GM12878 (cell line): Measurements from ENCODE around the gene OR56A5. TPM values are rescaled to one million over a fixed set of nuclear protein-coding genes. Genes with fewer than 3 reads are reported as not detected.

Source experiments
- ATAC-seq: fragments of 200-7000 bp; cut with Tn5 transposase; 3 replicates; pipeline ENCODE4 v1.9.1; 2020; ENCODE audit warnings: mild to moderate bottlenecking, moderate library complexity
- BruUV-seq: library from RNA; stranded (reverse); fragments of 400-500 nt; replicated peaks from 2 replicates; lab custom pipeline; 2021; lab: Mats Ljungman, UMichigan
- CTCF ChIA-PET: fragments of 300-600 bp; sonication (Branson Sonifier 250); formaldehyde crosslinking; extraction: SDS; loops from one replicate; lab custom pipeline; 2021; ENCODE audit warnings: inconsistent platforms; lab: Yijun Ruan, JAX
- POLR2A ChIA-PET: fragments of 350-600 bp; formaldehyde crosslinking; extraction: SDS; loops from one replicate; lab custom pipeline; 2021; ENCODE audit warnings: inconsistent platforms; lab: Charles Lee
- RAD21 ChIA-PET: fragments of 300-600 bp; sonication (Branson Sonifier 250); formaldehyde crosslinking; loops from one replicate; lab custom pipeline; 2023; ENCODE audit warnings: antibody characterized with exemption; ENCODE audit not compliant: unreplicated experiment; lab: Charles Lee
- SMC1A ChIA-PET: fragments of 300-600 bp; sonication (Branson Sonifier 250); formaldehyde crosslinking; loops from one replicate; lab custom pipeline; 2023; ENCODE audit not compliant: unreplicated experiment, uncharacterized antibody; lab: Charles Lee
- DNase-seq: peaks from one replicate; pipeline ENCODE4 v3.0.0-alpha.2; 2011; ENCODE audit warnings: low read depth, low spot score
- FAIRE-seq: peaks from 3 replicates; lab custom pipeline; 2011; peaks lifted over from hg19 to GRCh38; lab: Jason Lieb, UNC
- H2AFZ ChIP-seq: 2 replicates; pipeline ENCODE4 v1.6.0; 2011; ENCODE audit warnings: low read depth, low read length, control low read depth; ENCODE audit not compliant: control insufficient read depth
- H3K27ac ChIP-seq: 2 replicates; pipeline ENCODE4 v1.5.1; 2011; ENCODE audit warnings: control low read depth; ENCODE audit not compliant: control insufficient read depth, insufficient read depth
- H3K27me3 ChIP-seq, 2 experiments: replicated peaks in 1 of 2; 2 replicates each; pipeline versions ENCODE4 v1.6.0 to v1.6.1; 2011; ENCODE audit warnings: low read length in 1 of 2; ENCODE audit not compliant: control insufficient read depth in 2 of 2, insufficient read depth in 2 of 2
- H3K36me3 ChIP-seq, 2 experiments: 2 replicates each; pipeline ENCODE4 v1.5.1; 2011; ENCODE audit warnings: low read length in 1 of 2; ENCODE audit not compliant: control insufficient read depth in 2 of 2, insufficient read depth in 2 of 2
- H3K4me1 ChIP-seq: 2 replicates; pipeline ENCODE4 v1.6.1; 2011; ENCODE audit warnings: mild to moderate bottlenecking, low read length, moderate library complexity, mixed read lengths; ENCODE audit not compliant: control insufficient read depth, insufficient read depth
- H3K4me2 ChIP-seq: 2 replicates; pipeline ENCODE4 v1.6.0; 2011; ENCODE audit warnings: control low read depth; ENCODE audit not compliant: control insufficient read depth, insufficient read depth
- H3K4me3 ChIP-seq: fragments of 200-600 bp; sonication (generic); 2 replicates; pipeline ENCODE4 v1.5.1; 2016
- H3K79me2 ChIP-seq: 2 replicates; pipeline ENCODE4 v1.6.0; 2011; ENCODE audit warnings: low read length; ENCODE audit not compliant: control insufficient read depth, insufficient read depth
- H3K9ac ChIP-seq: 2 replicates; pipeline ENCODE4 v1.8.0; 2011; ENCODE audit warnings: low read length, control low read depth, mixed read lengths; ENCODE audit not compliant: control insufficient read depth, insufficient read depth
- H3K9me3 ChIP-seq: replicated peaks from 3 replicates; pipeline ENCODE4 v1.5.1; 2011; ENCODE audit warnings: mild to moderate bottlenecking, low read length; ENCODE audit not compliant: control insufficient read depth, insufficient read depth
- H4K20me1 ChIP-seq: 2 replicates; pipeline ENCODE4 v1.6.0; 2011; ENCODE audit not compliant: control insufficient read depth, insufficient read depth
- CBFB ChIP-seq: IDR thresholded peaks from 2 replicates; pipeline ENCODE4 v1.6.1; 2016; ENCODE audit warnings: antibody characterized with exemption, low read depth
- CBX5 ChIP-seq: sonication (generic); IDR thresholded peaks from 2 replicates; pipeline ENCODE4 v1.6.1; 2016; ENCODE audit warnings: low read depth, moderate library complexity, mild to moderate bottlenecking, inconsistent platforms
- CTCF ChIP-seq, 3 experiments: IDR thresholded peaks in 2 of 3; conservative IDR thresholded peaks in 1 of 3; 2 replicates each; pipeline ENCODE4 v1.5.1; 2011; ENCODE audit warnings: low read depth in 3 of 3, low read length in 3 of 3, mild to moderate bottlenecking in 3 of 3, control low read depth in 2 of 3, moderate library complexity in 2 of 3, inconsistent platforms in 1 of 3, mixed read lengths in 1 of 3; ENCODE audit not compliant: control insufficient read depth in 2 of 3, insufficient read depth in 1 of 3; ENCODE audit errors: extremely low read depth in 1 of 3
- DPF2 ChIP-seq: fragments of 450-650 bp; IDR thresholded peaks from 2 replicates; pipeline ENCODE4 v1.6.1; 2017; ENCODE audit warnings: mild to moderate bottlenecking
- HCFC1 ChIP-seq: fragments of 150-350 bp; IDR thresholded peaks from 2 replicates; pipeline ENCODE4 v1.6.1; 2014; ENCODE audit warnings: low read length
- HDAC2 ChIP-seq: fragments of 200-600 bp; sonication (generic); IDR thresholded peaks from 2 replicates; pipeline ENCODE4 v1.6.1; 2017
- HDGF ChIP-seq: fragments of 450-650 bp; IDR thresholded peaks from 2 replicates; pipeline ENCODE4 v1.6.1; 2016; ENCODE audit warnings: antibody characterized with exemption
- JUNB ChIP-seq: IDR thresholded peaks from 2 replicates; pipeline ENCODE4 v1.6.1; 2016; ENCODE audit warnings: antibody characterized with exemption, mild to moderate bottlenecking
- MLLT1 ChIP-seq: fragments of 450-650 bp; IDR thresholded peaks from 2 replicates; pipeline ENCODE4 v1.6.1; 2016; ENCODE audit warnings: mild to moderate bottlenecking
- NBN ChIP-seq: fragments of 450-650 bp; IDR thresholded peaks from 2 replicates; pipeline ENCODE4 v1.6.1; 2016
- NFIC ChIP-seq: IDR thresholded peaks from 2 replicates; pipeline ENCODE4 v1.6.1; 2012; ENCODE audit warnings: low read depth, mild to moderate bottlenecking, inconsistent platforms, low read length, moderate library complexity
- POLR2AphosphoS5 ChIP-seq: IDR thresholded peaks from 2 replicates; pipeline ENCODE4 v1.6.1; 2011; ENCODE audit warnings: mild to moderate bottlenecking, low read length, inconsistent platforms
- RFX5 ChIP-seq: IDR thresholded peaks from 2 replicates; pipeline ENCODE4 v1.6.1; 2011; ENCODE audit warnings: low read depth, low read length, improper control_type of control experiment
- SIX5 ChIP-seq: IDR thresholded peaks from 2 replicates; pipeline ENCODE4 v1.6.1; 2011; ENCODE audit warnings: mild to moderate bottlenecking, low read depth, low read length, moderate library complexity; ENCODE audit not compliant: severe bottlenecking
- SREBF2 ChIP-seq: IDR thresholded peaks from 2 replicates; pipeline ENCODE4 v1.6.1; 2012; ENCODE audit warnings: mild to moderate bottlenecking, low read length
- SRF ChIP-seq, 2 experiments: IDR thresholded peaks; 2 replicates each; pipeline ENCODE4 v1.6.1; 2011; ENCODE audit warnings: low read depth in 2 of 2, low read length in 2 of 2, mild to moderate bottlenecking in 1 of 2, moderate library complexity in 1 of 2
- SUPT20H ChIP-seq: IDR thresholded peaks from 2 replicates; pipeline ENCODE4 v1.6.1; 2011; ENCODE audit warnings: low read depth, mild to moderate bottlenecking, low read length, moderate library complexity, borderline replicate concordance; ENCODE audit not compliant: control insufficient read depth
- WGBS: methylation state at CpG from one replicate; pipeline ENCODE4 v1.1.6; 2016; ENCODE audit warnings: low lambda C conversion rate; ENCODE audit not compliant: insufficient replicate concordance, insufficient coverage; ENCODE audit errors: missing lambda C conversion rate; 5-methylcytosine and 5-hydroxymethylcytosine counted together
- in situ Hi-C: fragments of 300-500 bp; cut with MboI; formaldehyde crosslinking; loops from 9 replicates; pipeline ENCODE4 v1.14.3; 2018; ENCODE audit warnings: mixed read lengths
- intact Hi-C: fragments of 100-400 bp; cut with micrococcal nuclease; formaldehyde crosslinking; loops from one replicate; pipeline ENCODE4 v1.14.2; 2022; ENCODE audit not compliant: unreplicated experiment
- polyA plus RNA-seq, 11 experiments: library from polyadenylated mRNA; depleted of rRNA in 4 of 11; unstranded in 6 of 11; stranded (reverse) in 5 of 11; fragments of >200 nt; fragmentation: Nextera tagmentation in 4 of 11; fragmentation: Illumina TruSeq in 1 of 11; extraction: Ambion mirVana in 4 of 11; extraction: Trizol in 1 of 11; gene quantifications; 1 replicate in 1 of 11; 2 replicates in 10 of 11; pipeline versions ENCODE4 v1.2.1 to v1.2.3, GENCODE V29; 2011 to 2016; ENCODE audit warnings: inconsistent platforms in 2 of 11, missing spikeins in 2 of 11, low read depth in 1 of 11
- total RNA-seq, 4 experiments: library from RNA; depleted of rRNA in 3 of 4; stranded (reverse); fragments of >200 nt in 3 of 4; fragmentation: Illumina TruSeq in 1 of 4; extraction: Trizol in 1 of 4; gene quantifications; 2 replicates each; pipeline versions ENCODE4 v1.2.1 to v1.2.3, GENCODE V29; 2013 to 2021
- TF ChIP-seq, protein P1 (sequence below): IDR thresholded peaks from 2 replicates; pipeline ENCODE4 v1.6.1; 2012; ENCODE audit warnings: low read depth, low read length, improper control_type of control experiment
- TF ChIP-seq, protein P2 (sequence below): fragments of 450-650 bp; conservative IDR thresholded peaks from 2 replicates; pipeline ENCODE4 v1.6.1; 2017; ENCODE audit warnings: mild to moderate bottlenecking, moderate library complexity

The OR56A5 gene
- total and polyA plus RNA-seq, 10 of the 15 experiments (the other 5 are each of a cell fraction or from before 2014, with no cell fraction given), result not detected

DNA sequence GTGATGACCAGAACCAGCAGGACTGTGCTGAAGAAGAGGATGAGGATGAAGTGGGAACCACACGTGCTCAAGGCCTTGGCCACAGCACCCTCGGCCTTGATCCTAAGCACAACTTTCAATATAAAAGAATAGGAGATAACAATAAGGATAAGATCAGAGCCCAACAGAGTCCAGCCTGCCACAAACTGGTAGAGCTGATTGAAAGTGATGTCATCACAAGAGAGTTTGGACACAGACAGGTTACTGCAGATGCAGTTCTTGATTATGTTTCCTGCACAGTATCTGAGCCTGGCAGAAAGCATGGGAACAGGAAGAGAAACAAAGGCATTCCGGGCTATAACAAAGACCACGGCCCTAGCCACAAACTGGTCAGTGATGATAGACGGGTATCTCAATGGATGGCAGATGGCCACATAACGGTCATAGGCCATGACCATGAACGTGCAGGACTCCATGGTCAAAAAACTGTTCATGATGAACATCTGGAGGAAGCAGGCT is 34.0 kb upstream of the OR56A5 start:
- ATAC-seq (no peak), DNase-seq (no peak), FAIRE-seq (no peak)
- H2AFZ ChIP-seq, result no peak overlapping the region
- ChIA-PET RAD21 (no interaction called here), CTCF (no interaction called here), SMC1A (no interaction called here), POLR2A (no interaction called here)
- no peaks in the 10 kb centered on the region for H3K79me2 ChIP-seq
- TF ChIP-seq, protein P1, sequence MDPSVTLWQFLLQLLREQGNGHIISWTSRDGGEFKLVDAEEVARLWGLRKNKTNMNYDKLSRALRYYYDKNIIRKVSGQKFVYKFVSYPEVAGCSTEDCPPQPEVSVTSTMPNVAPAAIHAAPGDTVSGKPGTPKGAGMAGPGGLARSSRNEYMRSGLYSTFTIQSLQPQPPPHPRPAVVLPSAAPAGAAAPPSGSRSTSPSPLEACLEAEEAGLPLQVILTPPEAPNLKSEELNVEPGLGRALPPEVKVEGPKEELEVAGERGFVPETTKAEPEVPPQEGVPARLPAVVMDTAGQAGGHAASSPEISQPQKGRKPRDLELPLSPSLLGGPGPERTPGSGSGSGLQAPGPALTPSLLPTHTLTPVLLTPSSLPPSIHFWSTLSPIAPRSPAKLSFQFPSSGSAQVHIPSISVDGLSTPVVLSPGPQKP, result no peak
- TF ChIP-seq HCFC1 (no peak), POLR2AphosphoS5 (no peak), CBFB (no peak), CBX5 (no peak), CTCF (IDR thresholded peaks at IDR 0.05 in 2 of 3, conservative IDR thresholded peaks at IDR 0.05 in 1 of 3; ENCODE audit: control insufficient read depth in 2 of 3, extremely low read depth in 1 of 3, insufficient read depth in 1 of 3, low read depth in 3 of 3, low read length in 3 of 3) (no peak), SRF (IDR thresholded peaks at IDR 0.05; ENCODE audit: low read depth in 2 of 2, low read length in 2 of 2) (no peak), MLLT1 (no peak), HDAC2 (no peak), HDGF (no peak), SUPT20H (no peak), SIX5 (no peak), DPF2 (no peak), JUNB (no peak), RFX5 (no peak), SREBF2 (no peak), NBN (no peak), NFIC (no peak)
- TF ChIP-seq, protein P2, sequence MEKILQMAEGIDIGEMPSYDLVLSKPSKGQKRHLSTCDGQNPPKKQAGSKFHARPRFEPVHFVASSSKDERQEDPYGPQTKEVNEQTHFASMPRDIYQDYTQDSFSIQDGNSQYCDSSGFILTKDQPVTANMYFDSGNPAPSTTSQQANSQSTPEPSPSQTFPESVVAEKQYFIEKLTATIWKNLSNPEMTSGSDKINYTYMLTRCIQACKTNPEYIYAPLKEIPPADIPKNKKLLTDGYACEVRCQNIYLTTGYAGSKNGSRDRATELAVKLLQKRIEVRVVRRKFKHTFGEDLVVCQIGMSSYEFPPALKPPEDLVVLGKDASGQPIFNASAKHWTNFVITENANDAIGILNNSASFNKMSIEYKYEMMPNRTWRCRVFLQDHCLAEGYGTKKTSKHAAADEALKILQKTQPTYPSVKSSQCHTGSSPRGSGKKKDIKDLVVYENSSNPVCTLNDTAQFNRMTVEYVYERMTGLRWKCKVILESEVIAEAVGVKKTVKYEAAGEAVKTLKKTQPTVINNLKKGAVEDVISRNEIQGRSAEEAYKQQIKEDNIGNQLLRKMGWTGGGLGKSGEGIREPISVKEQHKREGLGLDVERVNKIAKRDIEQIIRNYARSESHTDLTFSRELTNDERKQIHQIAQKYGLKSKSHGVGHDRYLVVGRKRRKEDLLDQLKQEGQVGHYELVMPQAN, result no peak
- no peak overlapping the region for H3K27ac ChIP-seq
- H3K4me2 ChIP-seq, result no peak overlapping the region
- H4K20me1 ChIP-seq, result no peaks in the 10 kb centered on the region
- H3K9me3 ChIP-seq, result no peaks in the 10 kb centered on the region
- H3K4me1 ChIP-seq, result no peaks in the 10 kb centered on the region
- H3K4me3 ChIP-seq, result no peak overlapping the region
- H3K27me3 ChIP-seq, result no peaks in the 10 kb centered on the region
- in situ Hi-C loops (no loop called here), intact Hi-C loops (no loop called here)
- 8% methylated on average over 7 of the region's 7 CpGs for WGBS
- H3K36me3 ChIP-seq, result no peaks in the 10 kb centered on the region
- H3K9ac ChIP-seq, result no peak overlapping the region
- no TSS peak for BruUV-seq
